Upper lobe of right lung (tissue), 1 donor: ENCODE results near the gene MRPL14. TPM values are rescaled to one million over a fixed set of nuclear protein-coding genes. Genes with fewer than 3 reads are reported as not detected.

Experiments
- ATAC-seq: fragments of 200-7000 bp; cut with Tn5 transposase; one replicate; pipeline ENCODE4 v1.9.1; 2020; ENCODE audit warnings: mild to moderate bottlenecking, moderate library complexity
- DNase-seq: peaks from one replicate; pipeline ENCODE4 v3.0.0-alpha.2; 2020
- H3K27ac ChIP-seq: fragments of 200-600 bp; one replicate; pipeline ENCODE4 v1.8.0; 2022
- H3K27me3 ChIP-seq: fragments of 200-600 bp; one replicate; pipeline ENCODE4 v1.8.0; 2022; ENCODE audit warnings: mild to moderate bottlenecking
- H3K36me3 ChIP-seq: fragments of 200-600 bp; one replicate; pipeline ENCODE4 v1.8.0; 2022
- H3K4me1 ChIP-seq: fragments of 200-600 bp; one replicate; pipeline ENCODE4 v1.8.0; 2022
- H3K4me3 ChIP-seq: fragments of 200-600 bp; one replicate; pipeline ENCODE4 v1.8.0; 2022; ENCODE audit warnings: mild to moderate bottlenecking
- H3K9me3 ChIP-seq: fragments of 200-600 bp; one replicate; pipeline ENCODE4 v1.8.0; 2022
- CTCF ChIP-seq: fragments of 200-600 bp; IDR thresholded peaks from one replicate; pipeline ENCODE4 v1.8.0; 2022; ENCODE audit warnings: antibody characterized with exemption
- intact Hi-C: fragments of 100-400 bp; cut with DNase I; formaldehyde crosslinking; loops from one replicate; pipeline ENCODE4 v1.11.0; 2022
- total RNA-seq: library from RNA; stranded (reverse); fragmentation: NEBNext Ultra II Directional; extraction: Animal tissue kit (Norgen Biotek cat#: 25700); gene quantifications from one replicate; pipeline ENCODE4 v1.2.1, GENCODE V29; 2021
- donor health status: DM: no; HTN: yes; CAD: no; lungs with severe emphysema.

The MRPL14 gene
- total RNA-seq, 1 donor from 2014 or later: 94.1 TPM

- DNase-seq (no peak), ATAC-seq (peak; percentile 1)
- Histone ChIP-seq H3K9me3 (no peaks in the 10 kb centered on the region), H3K27ac (no peak overlapping the region), H3K27me3 (peaks cover 7% of the 10 kb centered on the region), H3K4me1 (peaks cover 27% of the 10 kb centered on the region), H3K4me3 (peak overlapping the region; percentile 51), H3K36me3 (no peaks in the 10 kb centered on the region)
- TF ChIP-seq CTCF: no peak
- intact Hi-C loops: no loop called here
Observed at GRCh38 chr6:44073612-44074438, 53.4 kb downstream of the MRPL14 start.

- Histone ChIP-seq H3K27ac (peak overlapping the region; percentile 13), H3K36me3 (no peaks in the 10 kb centered on the region), H3K4me1 (peaks cover 27% of the 10 kb centered on the region), H3K27me3 (peaks cover 7% of the 10 kb centered on the region), H3K4me3 (peak overlapping the region; percentile 51), H3K9me3 (no peaks in the 10 kb centered on the region)
- peak; percentile 87 for DNase-seq
- peak; percentile 81 for ATAC-seq
- no peak for TF ChIP-seq CTCF
- intact Hi-C loops: no loop called here
Observed at GRCh38 chr6:44072959-44073611, 54.2 kb downstream of the MRPL14 start.

GRCh38 chr6:44072452-44072958 lies 54.7 kb downstream of the MRPL14 start:
- Histone ChIP-seq H3K27ac (peak overlapping the region; percentile 13), H3K4me3 (peak overlapping the region; percentile 51), H3K4me1 (peaks cover 27% of the 10 kb centered on the region), H3K27me3 (peaks cover 6% of the 10 kb centered on the region), H3K9me3 (no peaks in the 10 kb centered on the region), H3K36me3 (no peaks in the 10 kb centered on the region)
- no peak for TF ChIP-seq CTCF
- DNase-seq (no peak), ATAC-seq (no peak)
- intact Hi-C loops: no loop called here

GRCh38 chr6:44071670-44072451 lies 55.4 kb downstream of the MRPL14 start:
- no peak for TF ChIP-seq CTCF
- Histone ChIP-seq H3K36me3 (no peaks in the 10 kb centered on the region), H3K9me3 (no peaks in the 10 kb centered on the region), H3K4me1 (peaks cover 27% of the 10 kb centered on the region), H3K27me3 (no peaks in the 10 kb centered on the region), H3K27ac (no peak overlapping the region), H3K4me3 (no peak overlapping the region)
- no peak for ATAC-seq
- intact Hi-C loops: no loop called here
- no peak for DNase-seq

- no peak overlapping the region for H3K4me3 ChIP-seq
- H3K36me3 ChIP-seq: no peaks in the 10 kb centered on the region
- intact Hi-C loops: no loop called here
- DNase-seq: no peak
- no peak overlapping the region for H3K27ac ChIP-seq
- no peaks in the 10 kb centered on the region for H3K9me3 ChIP-seq
- TF ChIP-seq CTCF: no peak
- no peaks in the 10 kb centered on the region for H3K27me3 ChIP-seq
- H3K4me1 ChIP-seq: peaks cover 22% of the 10 kb centered on the region
- ATAC-seq: no peak
Observed at GRCh38 chr6:44068607-44069296, 58.5 kb downstream of the MRPL14 start.
